HUDEP-2 (cell line): ENCODE measurements around the gene LGMN.

Experiments used
- DNase-seq, 76 experiments: peaks; one replicate each; lab custom pipeline; 2025; ENCODE audit not compliant: unreplicated experiment in 76 of 76; lab: John Stamatoyannopoulos, UW

LGMN gene

GRCh38 chr14:92656306-92657081, 91.9 kb downstream of the LGMN start:
- DNase-seq = no peak

GRCh38 chr14:92655419-92656201, 92.8 kb downstream of the LGMN start:
- no peak for DNase-seq

GRCh38 chr14:92654239-92654901, 94.1 kb downstream of the LGMN start:
- DNase-seq = no peak
